ENCODE results near the gene RNF224.

- TF ChIP-seq, protein P1, sequence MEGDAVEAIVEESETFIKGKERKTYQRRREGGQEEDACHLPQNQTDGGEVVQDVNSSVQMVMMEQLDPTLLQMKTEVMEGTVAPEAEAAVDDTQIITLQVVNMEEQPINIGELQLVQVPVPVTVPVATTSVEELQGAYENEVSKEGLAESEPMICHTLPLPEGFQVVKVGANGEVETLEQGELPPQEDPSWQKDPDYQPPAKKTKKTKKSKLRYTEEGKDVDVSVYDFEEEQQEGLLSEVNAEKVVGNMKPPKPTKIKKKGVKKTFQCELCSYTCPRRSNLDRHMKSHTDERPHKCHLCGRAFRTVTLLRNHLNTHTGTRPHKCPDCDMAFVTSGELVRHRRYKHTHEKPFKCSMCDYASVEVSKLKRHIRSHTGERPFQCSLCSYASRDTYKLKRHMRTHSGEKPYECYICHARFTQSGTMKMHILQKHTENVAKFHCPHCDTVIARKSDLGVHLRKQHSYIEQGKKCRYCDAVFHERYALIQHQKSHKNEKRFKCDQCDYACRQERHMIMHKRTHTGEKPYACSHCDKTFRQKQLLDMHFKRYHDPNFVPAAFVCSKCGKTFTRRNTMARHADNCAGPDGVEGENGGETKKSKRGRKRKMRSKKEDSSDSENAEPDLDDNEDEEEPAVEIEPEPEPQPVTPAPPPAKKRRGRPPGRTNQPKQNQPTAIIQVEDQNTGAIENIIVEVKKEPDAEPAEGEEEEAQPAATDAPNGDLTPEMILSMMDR (IDR thresholded peaks at IDR 0.05), result no peak
- no peak for TF ChIP-seq POLR2A (IDR thresholded peaks at IDR 0.05)
These were observed 18.4 kb downstream of the RNF224 start for GRCh38 chr9:137245450-137246421.
